ENCODE data around the gene PLCD1.

Gene PLCD1

DNA sequence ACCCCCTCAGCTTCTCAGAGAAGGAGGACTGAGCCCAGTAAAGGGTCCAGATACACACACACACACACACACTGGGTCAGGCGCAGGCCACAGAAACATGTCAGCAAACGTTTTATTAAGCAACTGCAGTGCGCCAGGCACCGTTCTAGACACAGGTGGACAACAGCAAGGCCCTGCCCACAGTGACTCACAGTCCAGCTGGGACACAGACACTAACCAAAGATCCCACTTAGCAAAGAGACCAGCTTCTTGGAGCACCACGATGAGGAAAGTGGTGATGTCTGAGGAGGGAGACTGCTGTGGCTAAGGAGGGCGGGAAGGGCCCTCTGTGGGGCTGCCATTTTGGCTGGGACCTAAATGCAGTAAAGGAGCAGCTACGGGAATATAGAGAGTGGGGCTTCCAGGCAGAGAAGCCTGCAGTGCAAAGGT is 41.7 kb downstream of the PLCD1 start:
- H3K9me3 ChIP-seq (ENCODE audit: insufficient read depth, low read depth, low read length), result no peaks in the 10 kb centered on the region
- H3K4me1 ChIP-seq (ENCODE audit: insufficient read depth, low read length, poor library complexity, severe bottlenecking), result no peaks in the 10 kb centered on the region
- H3K27me3 ChIP-seq (ENCODE audit: insufficient read depth, low read length, poor library complexity, severe bottlenecking), result no peaks in the 10 kb centered on the region
- no peaks in the 10 kb centered on the region for H3K9me2 ChIP-seq (replicated peaks; ENCODE audit: low read depth, low read length)
- H3K79me2 ChIP-seq (ENCODE audit: insufficient read depth, low read length), result no peaks in the 10 kb centered on the region
- H3F3A ChIP-seq (ENCODE audit: low read depth), result no peaks in the 10 kb centered on the region
- no peak overlapping the region for H3K4me2 ChIP-seq (ENCODE audit: low read depth, low read length, poor library complexity, severe bottlenecking)
- H3K4me3 ChIP-seq (ENCODE audit: low read length, poor library complexity, severe bottlenecking), result no peak overlapping the region
- H4K20me1 ChIP-seq (ENCODE audit: insufficient read depth, low read length, poor library complexity, severe bottlenecking), result no peaks in the 10 kb centered on the region
- H3K36me3 ChIP-seq (ENCODE audit: insufficient read depth, low read length), result no peaks in the 10 kb centered on the region
- no peak overlapping the region for H3K9ac ChIP-seq (ENCODE audit: low read depth, low read length, poor library complexity, severe bottlenecking)
- no peak for TF ChIP-seq EZH2phosphoT487 (IDR thresholded peaks at IDR 0.05; ENCODE audit: borderline replicate concordance)
- TF ChIP-seq, protein P1, sequence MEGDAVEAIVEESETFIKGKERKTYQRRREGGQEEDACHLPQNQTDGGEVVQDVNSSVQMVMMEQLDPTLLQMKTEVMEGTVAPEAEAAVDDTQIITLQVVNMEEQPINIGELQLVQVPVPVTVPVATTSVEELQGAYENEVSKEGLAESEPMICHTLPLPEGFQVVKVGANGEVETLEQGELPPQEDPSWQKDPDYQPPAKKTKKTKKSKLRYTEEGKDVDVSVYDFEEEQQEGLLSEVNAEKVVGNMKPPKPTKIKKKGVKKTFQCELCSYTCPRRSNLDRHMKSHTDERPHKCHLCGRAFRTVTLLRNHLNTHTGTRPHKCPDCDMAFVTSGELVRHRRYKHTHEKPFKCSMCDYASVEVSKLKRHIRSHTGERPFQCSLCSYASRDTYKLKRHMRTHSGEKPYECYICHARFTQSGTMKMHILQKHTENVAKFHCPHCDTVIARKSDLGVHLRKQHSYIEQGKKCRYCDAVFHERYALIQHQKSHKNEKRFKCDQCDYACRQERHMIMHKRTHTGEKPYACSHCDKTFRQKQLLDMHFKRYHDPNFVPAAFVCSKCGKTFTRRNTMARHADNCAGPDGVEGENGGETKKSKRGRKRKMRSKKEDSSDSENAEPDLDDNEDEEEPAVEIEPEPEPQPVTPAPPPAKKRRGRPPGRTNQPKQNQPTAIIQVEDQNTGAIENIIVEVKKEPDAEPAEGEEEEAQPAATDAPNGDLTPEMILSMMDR (conservative IDR thresholded peaks at IDR 0.05; ENCODE audit: low read length), result no peak
- no peak overlapping the region for H2AFZ ChIP-seq (ENCODE audit: low read length)

DNA sequence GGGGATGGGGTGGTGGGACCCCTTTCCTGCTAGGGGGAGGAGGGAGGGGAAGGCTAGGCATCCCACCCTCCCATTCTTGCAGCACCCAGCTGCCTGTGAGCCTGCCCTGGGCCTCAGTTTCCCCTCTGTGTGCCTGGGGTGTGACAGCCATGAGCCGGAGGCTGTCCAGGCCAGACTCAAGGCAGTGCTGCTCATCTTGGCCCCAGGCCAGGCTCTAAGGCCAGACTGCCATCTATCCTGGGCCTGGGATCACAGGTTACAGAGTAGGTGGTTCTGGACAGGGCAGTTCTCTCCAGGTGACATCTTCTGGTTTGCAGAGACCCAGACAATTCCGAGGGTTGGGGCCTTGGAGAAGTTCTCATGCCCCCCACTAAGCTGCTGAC is 42.1 kb downstream of the PLCD1 start:
- Histone ChIP-seq H4K20me1 (ENCODE audit: insufficient read depth, low read length, poor library complexity, severe bottlenecking) (no peaks in the 10 kb centered on the region), H3K27me3 (ENCODE audit: insufficient read depth, low read length, poor library complexity, severe bottlenecking) (no peaks in the 10 kb centered on the region), H3K4me3 (ENCODE audit: low read length, poor library complexity, severe bottlenecking) (no peak overlapping the region), H3K36me3 (ENCODE audit: insufficient read depth, low read length) (no peaks in the 10 kb centered on the region), H3F3A (ENCODE audit: low read depth) (no peaks in the 10 kb centered on the region), H3K9ac (ENCODE audit: low read depth, low read length, poor library complexity, severe bottlenecking) (no peak overlapping the region), H3K4me1 (ENCODE audit: insufficient read depth, low read length, poor library complexity, severe bottlenecking) (no peaks in the 10 kb centered on the region), H3K4me2 (ENCODE audit: low read depth, low read length, poor library complexity, severe bottlenecking) (no peak overlapping the region), H3K9me2 (replicated peaks; ENCODE audit: low read depth, low read length) (no peaks in the 10 kb centered on the region), H3K9me3 (ENCODE audit: insufficient read depth, low read depth, low read length) (no peaks in the 10 kb centered on the region), H3K79me2 (ENCODE audit: insufficient read depth, low read length) (no peaks in the 10 kb centered on the region), H2AFZ (ENCODE audit: low read length) (no peak overlapping the region)
- TF ChIP-seq, protein P1 (conservative IDR thresholded peaks at IDR 0.05; ENCODE audit: low read length), result no peak
- TF ChIP-seq EZH2phosphoT487 (IDR thresholded peaks at IDR 0.05; ENCODE audit: borderline replicate concordance), result no peak

DNA sequence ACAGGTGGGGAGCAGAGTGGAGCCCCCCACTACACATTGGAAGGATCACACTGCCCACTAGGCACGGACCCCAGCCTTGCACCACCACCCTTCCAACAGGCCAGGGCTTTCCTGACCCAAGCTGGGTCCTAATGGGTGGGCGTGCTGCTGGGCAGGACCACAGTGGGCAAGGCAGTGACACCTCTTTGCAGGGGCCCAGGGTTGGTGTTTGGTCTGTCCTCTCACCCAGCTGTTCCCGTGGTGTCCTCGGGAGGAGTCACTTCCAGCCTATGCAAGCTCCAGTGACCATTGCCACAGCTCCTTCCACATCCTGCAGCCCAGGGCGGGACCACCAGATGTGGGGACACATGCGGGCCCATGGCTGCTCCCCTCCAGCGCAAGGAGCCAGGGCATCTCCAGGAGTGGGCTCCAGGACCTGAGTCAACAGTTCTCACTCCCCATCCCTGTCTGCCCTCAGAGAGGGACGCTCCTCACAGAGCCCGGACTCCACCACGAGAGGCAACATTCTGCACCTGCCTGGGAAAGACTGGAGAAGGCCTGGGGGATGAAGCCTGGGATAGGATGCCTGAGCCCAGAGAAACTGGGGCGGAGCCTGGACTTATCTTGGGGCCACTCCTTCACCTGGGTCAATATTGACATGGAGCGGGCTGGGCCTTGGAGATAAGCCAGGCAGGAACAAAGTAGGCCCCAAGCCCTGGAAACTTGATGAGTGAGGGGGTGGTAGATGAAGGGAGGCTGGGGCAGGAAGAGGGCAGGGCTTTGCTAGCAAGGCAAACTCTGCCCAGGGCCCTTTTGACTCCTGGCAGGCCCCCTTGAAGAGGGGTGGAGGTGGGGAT is 42.7 kb downstream of the PLCD1 start:
- no peaks in the 10 kb centered on the region for H3K9me2 ChIP-seq (replicated peaks; ENCODE audit: low read depth, low read length)
- no peaks in the 10 kb centered on the region for H3K79me2 ChIP-seq (ENCODE audit: insufficient read depth, low read length)
- TF ChIP-seq, protein P1 (conservative IDR thresholded peaks at IDR 0.05; ENCODE audit: low read length), result no peak
- no peak for TF ChIP-seq EZH2phosphoT487 (IDR thresholded peaks at IDR 0.05; ENCODE audit: borderline replicate concordance)
- no peaks in the 10 kb centered on the region for H3K4me1 ChIP-seq (ENCODE audit: insufficient read depth, low read length, poor library complexity, severe bottlenecking)
- no peak overlapping the region for H3K9ac ChIP-seq (ENCODE audit: low read depth, low read length, poor library complexity, severe bottlenecking)
- no peaks in the 10 kb centered on the region for H4K20me1 ChIP-seq (ENCODE audit: insufficient read depth, low read length, poor library complexity, severe bottlenecking)
- no peak overlapping the region for H2AFZ ChIP-seq (ENCODE audit: low read length)
- H3K36me3 ChIP-seq (ENCODE audit: insufficient read depth, low read length), result no peaks in the 10 kb centered on the region
- no peaks in the 10 kb centered on the region for H3F3A ChIP-seq (ENCODE audit: low read depth)
- H3K4me2 ChIP-seq (ENCODE audit: low read depth, low read length, poor library complexity, severe bottlenecking), result no peak overlapping the region
- H3K4me3 ChIP-seq (ENCODE audit: low read length, poor library complexity, severe bottlenecking), result no peak overlapping the region
- H3K27me3 ChIP-seq (ENCODE audit: insufficient read depth, low read length, poor library complexity, severe bottlenecking), result no peaks in the 10 kb centered on the region
- no peaks in the 10 kb centered on the region for H3K9me3 ChIP-seq (ENCODE audit: insufficient read depth, low read depth, low read length)
